NT2/D1 (cell line): ENCODE data around the gene FAM53B.

Source experiments
- SUZ12 ChIP-seq: IDR thresholded peaks from 2 replicates; pipeline ENCODE4 v1.6.1; 2011; ENCODE audit not compliant: insufficient read length, insufficient read depth; ENCODE audit errors: extremely low read depth
- YY1 ChIP-seq: IDR thresholded peaks from 2 replicates; pipeline ENCODE4 v1.6.1; 2011; ENCODE audit not compliant: insufficient read length, insufficient read depth
- ZNF274 ChIP-seq: IDR thresholded peaks from 2 replicates; pipeline ENCODE4 v1.6.1; 2011; ENCODE audit warnings: mild to moderate bottlenecking, low read depth, low read length

DNA sequence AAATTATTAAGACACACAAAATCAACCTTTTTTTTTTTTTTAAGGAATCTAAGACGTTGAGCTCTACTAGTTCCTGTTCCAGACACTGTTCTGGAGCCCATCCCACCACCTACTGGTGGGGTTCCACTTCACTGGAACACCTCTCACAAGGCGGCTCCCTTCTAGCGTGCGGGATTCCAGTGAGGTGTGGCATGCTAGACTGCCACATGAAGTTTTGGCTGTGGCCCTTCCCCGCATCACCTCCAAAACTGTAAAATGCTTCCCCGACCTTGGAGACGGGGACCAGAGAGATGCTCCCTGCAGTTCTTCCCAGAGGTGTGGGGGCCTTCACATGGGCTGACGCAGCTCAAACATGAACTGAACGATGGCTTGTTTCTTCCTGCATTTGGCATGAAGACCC lies 12.6 kb downstream of the FAM53B start:
- no peak for TF ChIP-seq YY1
- TF ChIP-seq ZNF274: no peak
- no peak for TF ChIP-seq SUZ12
